ENCODE measurements around the gene ZNG1A. TPM values are rescaled to one million over a fixed set of nuclear protein-coding genes. Genes with fewer than 3 reads are reported as not detected.

The ZNG1A gene
- total and polyA plus RNA-seq, 9 of the 15 experiments (the other 6 are each of a cell fraction or from before 2014, with no cell fraction given) = 20.7 to 90.6 (median 41.7) TPM

DNA sequence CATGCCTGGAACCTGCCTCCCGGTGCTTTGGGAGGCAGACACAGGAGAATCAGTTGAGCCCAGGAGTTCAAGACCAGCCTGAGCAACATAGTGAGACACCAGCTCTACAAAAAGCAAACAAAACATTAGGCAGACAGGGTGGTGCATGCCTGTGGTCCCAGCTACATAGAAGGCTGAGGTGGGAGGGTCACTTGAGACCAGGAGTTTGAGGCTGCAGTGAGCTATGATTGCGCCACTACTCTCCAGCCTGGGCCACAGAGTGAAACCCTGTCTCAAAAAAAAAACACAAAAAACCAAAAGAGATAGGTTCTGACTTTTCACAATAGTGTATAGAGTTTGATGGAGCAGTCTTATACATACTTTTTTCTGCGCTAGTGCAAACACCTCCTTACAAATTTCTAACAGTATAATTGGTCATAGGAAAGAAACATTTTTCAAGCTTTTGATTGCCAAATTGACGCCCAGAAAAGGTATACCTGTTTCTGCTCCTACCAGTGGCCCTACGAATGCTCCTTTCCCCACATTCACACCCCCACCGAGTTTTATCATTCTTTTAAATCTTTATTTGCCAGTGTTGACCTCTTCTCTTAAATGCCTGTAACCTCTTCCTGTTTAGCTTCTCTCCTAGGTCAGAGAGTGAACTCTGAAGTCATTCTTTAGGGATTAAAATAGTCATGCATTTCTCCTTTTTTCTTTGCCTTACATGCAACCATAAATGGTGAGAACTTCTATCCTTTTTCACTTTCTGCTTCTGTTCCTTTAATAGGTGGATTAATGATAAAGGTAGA lies 43.3 kb upstream of the ZNG1A start (continued):
- TF ChIP-seq, protein P1, sequence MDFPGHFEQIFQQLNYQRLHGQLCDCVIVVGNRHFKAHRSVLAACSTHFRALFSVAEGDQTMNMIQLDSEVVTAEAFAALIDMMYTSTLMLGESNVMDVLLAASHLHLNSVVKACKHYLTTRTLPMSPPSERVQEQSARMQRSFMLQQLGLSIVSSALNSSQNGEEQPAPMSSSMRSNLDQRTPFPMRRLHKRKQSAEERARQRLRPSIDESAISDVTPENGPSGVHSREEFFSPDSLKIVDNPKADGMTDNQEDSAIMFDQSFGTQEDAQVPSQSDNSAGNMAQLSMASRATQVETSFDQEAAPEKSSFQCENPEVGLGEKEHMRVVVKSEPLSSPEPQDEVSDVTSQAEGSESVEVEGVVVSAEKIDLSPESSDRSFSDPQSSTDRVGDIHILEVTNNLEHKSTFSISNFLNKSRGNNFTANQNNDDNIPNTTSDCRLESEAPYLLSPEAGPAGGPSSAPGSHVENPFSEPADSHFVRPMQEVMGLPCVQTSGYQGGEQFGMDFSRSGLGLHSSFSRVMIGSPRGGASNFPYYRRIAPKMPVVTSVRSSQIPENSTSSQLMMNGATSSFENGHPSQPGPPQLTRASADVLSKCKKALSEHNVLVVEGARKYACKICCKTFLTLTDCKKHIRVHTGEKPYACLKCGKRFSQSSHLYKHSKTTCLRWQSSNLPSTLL (IDR thresholded peaks at IDR 0.05) = no peak
- TF ChIP-seq ZNF232 (CRISPR knock-in tag; IDR thresholded peaks at IDR 0.05) (no peak), ZNF134 (CRISPR knock-in tag; conservative IDR thresholded peaks at IDR 0.05) (no peak), SREBF2 (CRISPR knock-in tag; IDR thresholded peaks at IDR 0.05) (no peak), PCBP1 (IDR thresholded peaks at IDR 0.05; ENCODE audit: low read depth, low read length, poor library complexity, severe bottlenecking) (no peak), LEF1 (IDR thresholded peaks at IDR 0.05) (no peak), CHCHD3 (CRISPR knock-in tag; IDR thresholded peaks at IDR 0.05) (no peak), HNRNPUL1 (IDR thresholded peaks at IDR 0.05; ENCODE audit: low read length) (no peak), ZNF184 (CRISPR knock-in tag; IDR thresholded peaks at IDR 0.05) (no peak), BCL6 (CRISPR knock-in tag; IDR thresholded peaks at IDR 0.05) (no peak), ILF3 (IDR thresholded peaks at IDR 0.05; ENCODE audit: borderline replicate concordance) (no peak), NCOR1 (IDR thresholded peaks at IDR 0.05) (no peak), DPF2 (IDR thresholded peaks at IDR 0.05) (0 out of 2 replicates have a peak, but pooled peaks have one; percentile 16), TRIM28 (IDR thresholded peaks at IDR 0.05) (no peak), KLF13 (tag; IDR thresholded peaks at IDR 0.05; ENCODE audit: borderline replicate concordance, low read depth) (no peak), NRF1 (conservative IDR thresholded peaks at IDR 0.05 in 1 of 2, IDR thresholded peaks at IDR 0.05 in 1 of 2) (no peak), ZNF561 (CRISPR knock-in tag; conservative IDR thresholded peaks at IDR 0.05) (no peak)
- TF ChIP-seq, protein P2, sequence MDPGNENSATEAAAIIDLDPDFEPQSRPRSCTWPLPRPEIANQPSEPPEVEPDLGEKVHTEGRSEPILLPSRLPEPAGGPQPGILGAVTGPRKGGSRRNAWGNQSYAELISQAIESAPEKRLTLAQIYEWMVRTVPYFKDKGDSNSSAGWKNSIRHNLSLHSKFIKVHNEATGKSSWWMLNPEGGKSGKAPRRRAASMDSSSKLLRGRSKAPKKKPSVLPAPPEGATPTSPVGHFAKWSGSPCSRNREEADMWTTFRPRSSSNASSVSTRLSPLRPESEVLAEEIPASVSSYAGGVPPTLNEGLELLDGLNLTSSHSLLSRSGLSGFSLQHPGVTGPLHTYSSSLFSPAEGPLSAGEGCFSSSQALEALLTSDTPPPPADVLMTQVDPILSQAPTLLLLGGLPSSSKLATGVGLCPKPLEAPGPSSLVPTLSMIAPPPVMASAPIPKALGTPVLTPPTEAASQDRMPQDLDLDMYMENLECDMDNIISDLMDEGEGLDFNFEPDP (CRISPR knock-in tag; IDR thresholded peaks at IDR 0.05) = no peak
- TF ChIP-seq, protein P3, sequence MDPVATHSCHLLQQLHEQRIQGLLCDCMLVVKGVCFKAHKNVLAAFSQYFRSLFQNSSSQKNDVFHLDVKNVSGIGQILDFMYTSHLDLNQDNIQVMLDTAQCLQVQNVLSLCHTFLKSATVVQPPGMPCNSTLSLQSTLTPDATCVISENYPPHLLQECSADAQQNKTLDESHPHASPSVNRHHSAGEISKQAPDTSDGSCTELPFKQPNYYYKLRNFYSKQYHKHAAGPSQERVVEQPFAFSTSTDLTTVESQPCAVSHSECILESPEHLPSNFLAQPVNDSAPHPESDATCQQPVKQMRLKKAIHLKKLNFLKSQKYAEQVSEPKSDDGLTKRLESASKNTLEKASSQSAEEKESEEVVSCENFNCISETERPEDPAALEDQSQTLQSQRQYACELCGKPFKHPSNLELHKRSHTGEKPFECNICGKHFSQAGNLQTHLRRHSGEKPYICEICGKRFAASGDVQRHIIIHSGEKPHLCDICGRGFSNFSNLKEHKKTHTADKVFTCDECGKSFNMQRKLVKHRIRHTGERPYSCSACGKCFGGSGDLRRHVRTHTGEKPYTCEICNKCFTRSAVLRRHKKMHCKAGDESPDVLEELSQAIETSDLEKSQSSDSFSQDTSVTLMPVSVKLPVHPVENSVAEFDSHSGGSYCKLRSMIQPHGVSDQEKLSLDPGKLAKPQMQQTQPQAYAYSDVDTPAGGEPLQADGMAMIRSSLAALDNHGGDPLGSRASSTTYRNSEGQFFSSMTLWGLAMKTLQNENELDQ (CRISPR knock-in tag; IDR thresholded peaks at IDR 0.05; ENCODE audit: borderline replicate concordance) = no peak
- TF ChIP-seq, protein P4, sequence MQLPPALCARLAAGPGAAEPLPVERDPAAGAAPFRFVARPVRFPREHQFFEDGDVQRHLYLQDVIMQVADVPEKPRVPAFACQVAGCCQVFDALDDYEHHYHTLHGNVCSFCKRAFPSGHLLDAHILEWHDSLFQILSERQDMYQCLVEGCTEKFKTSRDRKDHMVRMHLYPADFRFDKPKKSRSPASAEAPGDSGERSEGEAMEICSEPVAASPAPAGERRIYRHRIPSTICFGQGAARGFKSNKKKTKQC (CRISPR knock-in tag; IDR thresholded peaks at IDR 0.05) = no peak
- TF ChIP-seq, protein P5, sequence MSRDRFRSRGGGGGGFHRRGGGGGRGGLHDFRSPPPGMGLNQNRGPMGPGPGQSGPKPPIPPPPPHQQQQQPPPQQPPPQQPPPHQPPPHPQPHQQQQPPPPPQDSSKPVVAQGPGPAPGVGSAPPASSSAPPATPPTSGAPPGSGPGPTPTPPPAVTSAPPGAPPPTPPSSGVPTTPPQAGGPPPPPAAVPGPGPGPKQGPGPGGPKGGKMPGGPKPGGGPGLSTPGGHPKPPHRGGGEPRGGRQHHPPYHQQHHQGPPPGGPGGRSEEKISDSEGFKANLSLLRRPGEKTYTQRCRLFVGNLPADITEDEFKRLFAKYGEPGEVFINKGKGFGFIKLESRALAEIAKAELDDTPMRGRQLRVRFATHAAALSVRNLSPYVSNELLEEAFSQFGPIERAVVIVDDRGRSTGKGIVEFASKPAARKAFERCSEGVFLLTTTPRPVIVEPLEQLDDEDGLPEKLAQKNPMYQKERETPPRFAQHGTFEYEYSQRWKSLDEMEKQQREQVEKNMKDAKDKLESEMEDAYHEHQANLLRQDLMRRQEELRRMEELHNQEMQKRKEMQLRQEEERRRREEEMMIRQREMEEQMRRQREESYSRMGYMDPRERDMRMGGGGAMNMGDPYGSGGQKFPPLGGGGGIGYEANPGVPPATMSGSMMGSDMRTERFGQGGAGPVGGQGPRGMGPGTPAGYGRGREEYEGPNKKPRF (IDR thresholded peaks at IDR 0.05; ENCODE audit: low read depth, low read length) = no peak
